Measurements from ENCODE around the gene RIBC2. TPM values are rescaled to one million over a fixed set of nuclear protein-coding genes. Genes with fewer than 3 reads are reported as not detected.
A peak's percentile ranks its signal among the peaks of the same experiment; 100 is the strongest.

The RIBC2 gene
- total and polyA plus RNA-seq, 2 of the 13 experiments (the other 11 are each of a cell fraction or from before 2014, with no cell fraction given) = 0.55 TPM; not detected in 1

- no peaks in the 10 kb centered on the region for H3K4me1 ChIP-seq (ENCODE audit: insufficient read depth, low read length)
- H4K20me1 ChIP-seq (ENCODE audit: insufficient read depth, low read length) = no peaks in the 10 kb centered on the region
- H3K9ac ChIP-seq (ENCODE audit: insufficient read depth, low read depth, low read length) = no peak overlapping the region
- WGBS (ENCODE audit: low lambda C conversion rate) = 62% methylated on average over 2 of the region's 2 CpGs
- TF ChIP-seq ZNF546 (CRISPR knock-in tag; conservative IDR thresholded peaks at IDR 0.05) (no peak), EED (CRISPR knock-in tag; IDR thresholded peaks at IDR 0.05) (no peak), ZMYM3 (CRISPR knock-in tag; IDR thresholded peaks at IDR 0.05) (peak; percentile 51; the same call in 1 of the 2 replicates), GTF3A (CRISPR knock-in tag; conservative IDR thresholded peaks at IDR 0.05) (no peak), ZNF570 (CRISPR knock-in tag; IDR thresholded peaks at IDR 0.05; ENCODE audit: borderline replicate concordance) (no peak), CSRNP2 (CRISPR knock-in tag; conservative IDR thresholded peaks at IDR 0.05; ENCODE audit: low read depth) (no peak)
- no peaks in the 10 kb centered on the region for H3K9me3 ChIP-seq (ENCODE audit: low read length)
- in situ Hi-C loops (cut with HindIII; ENCODE audit: extremely low pct_ligation_motif_present, low pct_unique_long_range_greater_than_20kb) (loop anchor here (5.0 kb wide), 1 partner anchor 50 kb away; no protein-coding TSS in a partner anchor), intact Hi-C loops (cut with micrococcal nuclease; ENCODE audit: unreplicated experiment) (no loop called here)
- CTCF ChIA-PET (ENCODE audit: low intra/inter-chr PET ratio, low total read pairs) = no interaction called here
- H3K27me3 ChIP-seq (ENCODE audit: control insufficient read depth in 1 of 2, insufficient read depth in 2 of 2, low read length in 2 of 2) = peaks cover 6 to 27% of the 10 kb centered on the region in 2 experiments; a peak in 3 of 5 replicates
- DNase-seq (ENCODE audit: low spot score) = no peak
- no peak overlapping the region for H2AFZ ChIP-seq (ENCODE audit: low read length)
- BruUV-seq (replicated peaks) = no TSS peak
- no peak overlapping the region for H3K4me3 ChIP-seq (replicated peaks in 1 of 3; ENCODE audit: insufficient read depth in 1 of 3, low read depth in 2 of 3, low read length in 3 of 3)
- ATAC-seq = no peak
- POLR2A ChIA-PET = no interaction called here
- H3K36me3 ChIP-seq (replicated peaks in 1 of 2; ENCODE audit: control insufficient read depth in 1 of 2, insufficient read depth in 2 of 2, low read length in 2 of 2) = no peaks in the 10 kb centered on the region
- no peaks in the 10 kb centered on the region for H3K79me2 ChIP-seq (ENCODE audit: insufficient read depth, low read length)
- no peak for FAIRE-seq
- no peak overlapping the region for H3K27ac ChIP-seq (ENCODE audit: extremely low read length, insufficient read depth, low read length)
- H3K4me2 ChIP-seq (ENCODE audit: low read depth, low read length) = no peak overlapping the region
Observed at GRCh38 chr22:45427114-45427513, 13.6 kb downstream of the RIBC2 start.

Measured in HepG2 (cell line).